Activated CD4-positive, alpha-beta T cell treated with anti-CD3 and anti-CD28 coated beads for 24 hours (primary cell): ENCODE measurements around the gene CSN2.
"Not testable (repeated sequence)": the region's sequence is repeated elsewhere in the genome, so short reads cannot be mapped to it uniquely, and the experiment has no call there.

Experiments used
- DNase-seq, 2 donors: peaks; one replicate each; pipeline ENCODE4 v3.0.0-alpha.2; 2020; ENCODE audit warnings: low read depth in 2 of 2

Gene CSN2

GRCh38 chr4:69965628-69966027, at the start of gene CSN2:
Gene CSN2, minus strand, starts transcription at chr4:69965728. Its CDS starts 4,733 bp downstream, at chr4:69960995.
- no peak for DNase-seq

DNA sequence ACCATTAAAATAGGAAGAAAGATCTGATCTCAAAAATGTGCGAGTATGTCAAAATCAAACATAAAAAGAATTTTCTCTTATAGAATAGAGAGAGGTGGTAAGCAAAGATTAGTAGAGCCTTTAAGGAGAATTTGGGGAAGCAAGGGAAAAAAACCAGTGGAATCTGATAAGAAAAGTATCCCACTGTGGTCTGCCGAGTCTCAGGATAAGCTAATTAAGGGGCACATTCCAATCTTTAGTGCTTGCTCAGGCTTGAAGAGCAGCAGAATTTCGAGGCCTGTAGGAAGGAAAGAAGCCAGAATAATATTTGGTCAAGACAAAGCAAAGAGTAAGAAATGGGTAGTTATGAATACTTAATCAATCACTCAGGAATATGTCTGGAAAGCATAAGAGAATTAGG, 43.2 kb upstream of the CSN2 start:
- DNase-seq = no peak

DNA sequence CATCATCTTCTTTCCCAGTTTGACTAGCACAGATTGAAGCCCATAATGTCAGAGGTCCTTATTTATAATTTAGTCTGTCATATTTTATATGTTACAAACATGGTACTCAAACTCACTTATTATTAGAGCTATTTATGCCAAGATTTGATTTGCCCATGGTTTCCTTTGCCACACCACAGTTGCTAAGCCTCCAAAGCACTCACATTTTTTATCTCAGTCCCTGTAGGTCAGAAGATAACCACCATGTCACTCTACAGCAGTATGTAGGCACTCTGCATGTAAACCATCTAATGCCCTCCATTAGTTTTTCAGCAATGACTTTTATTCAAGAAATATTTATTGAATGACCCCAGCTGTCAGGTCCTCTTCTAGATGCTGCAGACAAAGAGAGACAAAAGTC, 37.0 kb upstream of the CSN2 start:
- DNase-seq = no peak

GRCh38 chr4:70000711-70001110, 35.2 kb upstream of the CSN2 start:
- DNase-seq = no peak

DNA sequence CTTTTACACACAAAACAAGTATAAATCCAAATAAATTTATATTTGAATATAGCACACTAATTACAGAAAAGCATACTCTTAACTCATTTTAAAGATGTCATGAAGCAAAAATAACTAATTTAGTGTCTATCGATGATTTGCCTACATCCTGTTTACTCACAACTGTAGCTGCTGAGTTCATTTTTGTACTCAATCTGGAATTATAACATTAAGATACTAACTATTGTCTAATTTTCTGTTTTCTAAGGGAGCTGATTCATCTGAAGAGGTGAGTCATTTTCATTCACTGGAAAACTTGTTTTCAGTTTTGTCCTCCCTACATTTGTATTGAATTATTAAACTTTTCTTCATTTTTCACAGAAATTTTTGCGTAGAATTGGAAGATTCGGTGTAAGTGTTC, 33.9 kb upstream of the CSN2 start:
- no peak for DNase-seq

DNA sequence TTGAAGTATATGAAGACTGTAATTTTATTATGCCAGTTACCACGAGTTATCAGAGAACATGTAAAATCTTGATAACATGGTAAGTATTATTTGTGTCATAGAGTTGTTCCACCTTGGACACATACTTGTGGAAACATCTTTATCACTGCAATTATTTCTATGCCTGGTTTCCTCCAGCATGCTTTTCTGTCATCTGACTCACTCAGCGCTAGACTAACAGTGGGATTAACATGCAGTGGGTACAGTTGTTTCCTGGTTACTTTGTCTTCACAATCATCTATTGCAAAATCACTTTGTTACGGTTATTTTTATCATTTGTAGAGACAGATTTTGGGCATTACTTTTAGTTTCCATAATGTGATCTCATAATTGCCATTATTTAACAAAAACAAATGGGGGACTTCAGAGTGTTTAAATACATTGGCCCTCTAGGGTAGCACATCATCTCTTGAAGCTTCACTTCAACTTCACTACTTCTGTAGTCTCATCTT, 30.0 kb upstream of the CSN2 start, which contains the start of gene STATH:
TSS of gene STATH (plus strand) at position 441 of the 491 bp plus-strand sequence. CDS start 2,472 bp downstream, outside the sequence.
- DNase-seq = no peak

DNA sequence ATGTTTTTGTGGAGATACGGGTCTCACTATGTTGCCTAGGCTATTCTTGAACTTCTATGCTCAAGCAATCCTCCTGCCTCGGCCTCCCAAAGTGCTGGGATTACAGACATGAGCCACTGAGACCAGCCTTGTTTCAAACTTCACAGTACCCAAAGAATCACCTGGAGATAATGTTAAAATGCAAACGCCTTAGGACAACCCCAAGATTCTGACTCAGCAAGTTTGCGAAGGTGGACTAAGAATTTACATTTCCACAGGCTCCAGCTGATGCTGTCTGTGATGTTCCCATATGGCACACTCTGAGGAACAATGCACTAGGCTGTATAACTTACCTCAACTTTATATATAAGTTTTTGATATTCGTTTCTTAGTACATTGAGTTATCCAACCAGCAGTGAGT, 29.3 kb upstream of the CSN2 start:
- DNase-seq = no peak

GRCh38 chr4:69991016-69991415, 25.5 kb upstream of the CSN2 start:
- DNase-seq = no peak

DNA sequence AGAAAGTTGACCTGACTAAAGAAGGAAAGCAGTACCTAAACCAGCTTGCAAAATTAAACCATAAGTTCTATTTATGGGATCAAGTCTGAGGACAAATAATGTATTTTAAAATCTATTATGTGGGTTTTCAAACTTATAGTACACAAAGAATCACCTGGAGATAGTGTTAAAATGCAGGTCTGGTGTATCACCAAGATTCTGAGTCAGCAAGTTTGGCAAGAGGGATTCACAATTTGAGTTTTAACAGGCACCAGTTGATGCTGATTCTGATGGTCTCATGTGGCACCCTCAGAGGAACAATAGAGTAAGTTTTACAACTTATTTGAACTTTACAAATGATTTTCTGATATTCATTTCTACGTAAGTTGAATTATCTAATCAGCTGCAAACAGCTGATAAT, 21.1 kb upstream of the CSN2 start:
- no peak for DNase-seq

GRCh38 chr4:69984030-69984443, 18.5 kb upstream of the CSN2 start:
- no peak for DNase-seq

DNA sequence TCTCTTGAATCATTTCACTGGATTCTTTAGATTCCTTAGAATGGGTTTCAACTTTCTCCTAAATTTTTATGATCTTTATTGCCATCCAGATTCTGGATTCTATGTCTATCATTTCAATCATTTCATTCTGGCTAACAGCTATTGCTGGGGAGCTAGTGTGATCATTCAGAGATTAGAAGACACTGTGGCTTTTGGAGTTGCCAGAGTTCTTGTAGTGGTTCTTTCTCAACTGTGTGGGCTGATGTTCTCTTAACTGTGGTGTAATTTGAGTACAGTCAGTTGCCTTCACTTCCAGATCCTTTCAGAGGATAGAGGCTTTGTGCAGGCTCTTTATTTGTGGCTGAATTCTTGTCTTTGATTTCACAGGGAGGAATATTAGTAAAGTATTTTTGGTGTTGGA, 12.1 kb upstream of the CSN2 start:
- DNase-seq = no peak

- DNase-seq = no peak
Observed at GRCh38 chr4:69974631-69975030, 9.1 kb upstream of the CSN2 start.

GRCh38 chr4:69970071-69970470, 4.5 kb upstream of the CSN2 start:
- no peak for DNase-seq

GRCh38 chr4:69957209-69957608, 8.3 kb downstream of the CSN2 start:
- DNase-seq = no peak

GRCh38 chr4:69951602-69952001, 13.9 kb downstream of the CSN2 start:
- no peak for DNase-seq

DNA sequence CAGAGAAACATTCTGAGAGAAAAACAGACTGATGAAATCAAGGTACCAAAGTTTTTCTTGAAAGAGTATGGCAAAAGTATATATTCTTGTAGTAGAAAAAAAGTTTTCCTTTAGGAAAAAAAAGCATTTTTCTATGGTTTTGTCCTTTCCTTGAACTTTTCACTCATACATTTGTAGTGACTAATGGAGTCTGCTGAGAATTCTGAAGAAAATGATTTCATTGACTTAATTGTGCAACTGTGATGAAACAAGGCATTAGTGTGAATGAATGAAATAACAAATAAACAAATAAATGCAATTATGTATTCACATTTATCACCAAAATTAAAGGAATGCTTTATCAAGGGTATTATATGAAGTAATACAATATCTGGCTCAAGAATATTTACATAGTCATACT, 29.0 kb downstream of the CSN2 start:
- DNase-seq = no peak

- DNase-seq = no peak
Observed at GRCh38 chr4:69934150-69934549, 31.4 kb downstream of the CSN2 start.

DNA sequence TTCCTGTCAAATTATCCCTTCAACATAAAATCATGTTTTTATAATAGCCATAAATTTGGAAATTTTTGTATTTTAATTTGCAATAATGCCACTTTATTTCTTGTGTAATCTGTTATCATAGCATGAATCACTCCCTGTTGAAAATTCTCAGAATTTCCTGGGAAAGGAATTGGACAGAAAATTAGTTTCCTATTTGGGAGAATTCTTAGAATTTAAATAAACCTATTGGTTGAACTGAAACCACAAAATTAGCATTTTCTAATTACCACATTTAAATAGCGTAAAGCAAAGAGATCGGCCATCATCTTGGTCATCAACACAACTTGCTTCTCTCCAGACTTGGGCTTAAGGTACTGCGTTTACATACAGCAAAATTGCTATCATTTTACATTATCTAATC, 34.8 kb downstream of the CSN2 start, which contains the start of gene CSN1S1:
TSS of gene CSN1S1 (plus strand) at position 301 of the 400 bp plus-strand sequence. CDS start 1,488 bp downstream, outside the sequence.
- no peak for DNase-seq

DNA sequence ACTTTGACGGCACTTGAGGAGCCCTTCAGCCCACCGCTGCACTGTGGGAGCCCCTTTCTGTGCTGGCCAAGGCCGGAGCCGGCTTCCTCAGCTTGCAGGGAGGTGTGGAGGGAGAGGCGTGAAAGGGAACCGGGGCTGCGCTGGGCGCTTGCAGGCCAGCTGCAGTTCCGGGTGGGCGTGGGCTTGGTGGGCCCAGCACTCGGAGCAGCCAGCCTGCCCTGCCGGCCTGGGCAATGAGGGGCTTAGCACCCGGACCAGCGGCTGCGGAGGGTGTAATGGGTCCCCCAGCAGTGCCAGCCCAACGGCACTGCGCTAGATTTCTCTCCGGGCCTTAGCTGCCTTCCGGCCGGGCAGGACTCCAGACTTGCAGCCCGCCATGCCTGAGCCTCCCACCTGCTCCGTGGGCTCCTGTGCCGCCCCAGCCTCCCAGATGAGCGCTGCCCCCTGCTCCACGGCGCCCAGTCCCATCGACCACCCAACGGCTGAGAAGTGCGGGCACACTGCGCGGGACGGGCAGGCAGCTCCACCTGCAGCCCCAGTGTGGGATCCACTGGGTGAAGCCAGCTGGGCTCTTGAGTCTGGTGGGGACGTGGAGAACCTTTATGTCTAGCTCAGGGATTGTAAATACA, 41.6 kb downstream of the CSN2 start:
- not testable (repeated sequence) for DNase-seq

DNA sequence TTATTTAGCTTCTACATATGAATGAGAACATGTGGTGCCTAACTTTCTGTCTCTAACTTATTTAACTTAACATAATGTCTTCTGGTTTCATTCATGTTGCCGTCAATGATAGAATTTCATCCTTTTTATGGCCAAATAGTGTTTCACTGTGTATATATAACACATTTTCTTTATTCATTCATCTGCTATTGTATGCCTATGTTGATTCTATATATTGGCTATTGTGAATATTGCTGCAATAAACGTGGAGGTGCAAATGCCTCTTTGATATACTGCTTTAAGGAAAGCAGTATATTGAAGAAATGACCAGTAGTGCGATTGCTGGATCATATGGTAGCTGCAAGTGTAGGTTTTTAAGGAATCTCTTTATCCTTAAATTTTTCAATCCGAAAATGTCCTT, 44.7 kb downstream of the CSN2 start:
- DNase-seq = no peak

- no peak for DNase-seq
Observed at GRCh38 chr4:69910016-69910782, 55.3 kb downstream of the CSN2 start.

- DNase-seq = no peak
Observed at GRCh38 chr4:69909195-69909594, 56.3 kb downstream of the CSN2 start.

DNA sequence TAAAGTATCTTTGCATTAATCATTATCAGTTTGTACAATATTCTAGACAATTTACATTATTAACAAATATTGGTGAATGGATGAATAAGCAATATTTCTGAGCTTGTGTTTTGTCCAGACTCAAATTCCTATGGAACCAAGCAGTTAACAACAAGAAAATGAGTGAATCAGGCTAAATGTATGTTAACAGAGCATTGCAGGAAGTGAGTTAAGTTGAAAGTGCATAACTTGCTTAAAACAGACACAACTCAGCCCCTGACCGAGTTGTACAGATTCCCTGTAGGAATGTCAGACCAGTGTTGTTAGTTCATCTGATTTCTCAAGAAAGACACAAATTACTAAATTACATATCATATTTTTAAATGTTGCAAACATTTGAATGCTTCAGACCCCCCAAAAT, 58.4 kb downstream of the CSN2 start:
- no peak for DNase-seq
